ENCODE measurements around the gene ACSF2. TPM values are rescaled to one million over a fixed set of nuclear protein-coding genes. Genes with fewer than 3 reads are reported as not detected.

ACSF2 gene
- total and polyA plus RNA-seq, 8 donors = 8.5 to 61.2 (median 22.5) TPM

DNA sequence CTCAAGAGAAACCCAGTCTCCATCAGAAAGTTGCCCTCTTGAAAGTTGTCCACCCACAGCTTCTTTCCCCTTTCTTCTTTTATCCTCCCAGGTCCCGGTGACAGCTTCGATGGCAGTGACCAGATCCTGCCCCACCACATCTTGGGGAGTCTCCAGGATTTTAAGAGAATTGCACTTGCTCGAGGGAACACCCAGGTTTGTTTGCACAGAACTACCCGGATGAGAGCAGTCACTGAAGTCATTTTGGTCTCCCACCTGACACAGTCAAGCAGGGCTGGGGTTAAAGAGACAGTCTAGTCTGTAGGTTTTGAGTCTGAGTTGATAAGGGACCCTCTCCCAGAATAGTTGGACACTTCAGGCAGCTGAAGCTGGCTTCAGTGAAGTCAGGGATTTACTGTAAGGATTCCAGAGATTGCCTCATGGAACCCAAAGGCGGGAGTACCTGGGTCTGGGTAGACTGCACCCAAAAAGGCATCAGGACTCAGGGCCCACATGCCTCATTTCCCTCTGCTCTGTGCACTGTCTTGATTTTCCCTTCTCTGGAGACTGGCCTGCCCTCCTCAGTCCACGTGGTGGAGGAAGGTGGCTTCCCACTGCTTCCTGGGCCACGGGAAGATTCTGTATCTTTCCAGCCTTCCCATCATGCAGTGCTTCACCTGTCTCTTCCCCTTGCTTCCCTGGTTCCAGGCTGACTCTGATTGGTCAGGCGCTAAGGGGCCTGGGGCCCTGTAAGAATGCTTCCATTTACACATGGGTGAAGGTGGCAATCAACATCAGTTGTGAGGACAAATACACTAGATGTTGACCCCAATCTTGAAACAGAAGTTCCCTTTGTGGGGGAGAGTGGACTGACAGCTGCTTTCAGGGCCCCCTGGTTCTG, 91.7 kb downstream of the ACSF2 start:
- intact Hi-C loops (cut with DNase I) = no loop called here
- DNase-seq (peak in 2 of 6 donors; percentile 5 to 12), ATAC-seq (no peak), FAIRE-seq (no peak)
- Histone ChIP-seq H3K27ac (peak overlapping the region in 3 of 4 donors; percentile 2 to 48 (median 14)), H3K4me1 (peaks cover 0 to 20% (median 0%) of the 10 kb centered on the region in 3 donors), H3K4me3 (no peak overlapping the region), H3K9me3 (no peaks in the 10 kb centered on the region), H3K27me3 (no peaks in the 10 kb centered on the region), H3K36me3 (no peaks in the 10 kb centered on the region)
- TF ChIP-seq, protein P1, sequence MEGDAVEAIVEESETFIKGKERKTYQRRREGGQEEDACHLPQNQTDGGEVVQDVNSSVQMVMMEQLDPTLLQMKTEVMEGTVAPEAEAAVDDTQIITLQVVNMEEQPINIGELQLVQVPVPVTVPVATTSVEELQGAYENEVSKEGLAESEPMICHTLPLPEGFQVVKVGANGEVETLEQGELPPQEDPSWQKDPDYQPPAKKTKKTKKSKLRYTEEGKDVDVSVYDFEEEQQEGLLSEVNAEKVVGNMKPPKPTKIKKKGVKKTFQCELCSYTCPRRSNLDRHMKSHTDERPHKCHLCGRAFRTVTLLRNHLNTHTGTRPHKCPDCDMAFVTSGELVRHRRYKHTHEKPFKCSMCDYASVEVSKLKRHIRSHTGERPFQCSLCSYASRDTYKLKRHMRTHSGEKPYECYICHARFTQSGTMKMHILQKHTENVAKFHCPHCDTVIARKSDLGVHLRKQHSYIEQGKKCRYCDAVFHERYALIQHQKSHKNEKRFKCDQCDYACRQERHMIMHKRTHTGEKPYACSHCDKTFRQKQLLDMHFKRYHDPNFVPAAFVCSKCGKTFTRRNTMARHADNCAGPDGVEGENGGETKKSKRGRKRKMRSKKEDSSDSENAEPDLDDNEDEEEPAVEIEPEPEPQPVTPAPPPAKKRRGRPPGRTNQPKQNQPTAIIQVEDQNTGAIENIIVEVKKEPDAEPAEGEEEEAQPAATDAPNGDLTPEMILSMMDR (IDR thresholded peaks at IDR 0.05) = no peak
- 82 to 83% methylated on average over 8 of the region's 8 CpGs for WGBS, 2 donors

DNA sequence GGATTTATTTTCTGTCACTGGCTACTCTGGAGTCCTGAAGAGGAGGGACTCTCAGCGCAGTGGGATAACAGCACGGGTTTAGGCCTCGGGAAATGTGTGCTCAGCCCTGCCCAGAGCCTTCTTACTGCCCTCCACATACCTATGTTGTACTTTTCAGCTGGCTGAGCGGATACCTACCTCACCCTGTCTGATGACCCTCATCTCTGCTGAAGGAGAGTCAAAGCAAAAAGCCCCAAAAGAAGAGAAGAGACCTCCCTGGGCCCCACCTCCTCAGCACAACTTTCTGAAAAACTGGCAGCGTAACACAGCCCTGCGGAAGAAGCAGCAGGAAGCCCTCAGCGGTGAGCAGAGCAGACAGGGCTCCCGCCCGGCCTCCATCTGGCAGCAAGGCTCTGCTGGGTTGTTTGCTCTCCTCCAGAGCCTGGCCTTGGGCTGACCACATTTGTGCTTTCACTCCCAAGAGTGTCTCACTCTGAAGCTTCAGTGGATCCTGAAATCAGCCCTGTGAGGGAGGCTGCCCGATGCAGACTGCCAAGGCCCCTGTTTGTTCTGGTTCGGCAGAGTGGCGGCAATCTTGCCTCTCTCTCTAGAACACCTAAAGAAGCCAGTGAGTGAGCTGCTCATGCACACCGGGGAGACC, 92.5 kb downstream of the ACSF2 start:
- FAIRE-seq (no peak), ATAC-seq (peak; percentile 70 to 90 (median 84)), DNase-seq (peak; percentile 40 to 83 (median 51))
- TF ChIP-seq, protein P1 (IDR thresholded peaks at IDR 0.05) = no peak
- Histone ChIP-seq H3K4me1 (peaks cover 0 to 17% (median 0%) of the 10 kb centered on the region in 3 donors), H3K27me3 (no peaks in the 10 kb centered on the region), H3K4me3 (no peak overlapping the region), H3K27ac (peak overlapping the region; percentile 2 to 48 (median 10)), H3K9me3 (no peaks in the 10 kb centered on the region), H3K36me3 (no peaks in the 10 kb centered on the region)
- WGBS, 2 donors = 29 to 43% methylated on average over 13 of the region's 13 CpGs
- intact Hi-C loops (cut with DNase I) = no loop called here

DNA sequence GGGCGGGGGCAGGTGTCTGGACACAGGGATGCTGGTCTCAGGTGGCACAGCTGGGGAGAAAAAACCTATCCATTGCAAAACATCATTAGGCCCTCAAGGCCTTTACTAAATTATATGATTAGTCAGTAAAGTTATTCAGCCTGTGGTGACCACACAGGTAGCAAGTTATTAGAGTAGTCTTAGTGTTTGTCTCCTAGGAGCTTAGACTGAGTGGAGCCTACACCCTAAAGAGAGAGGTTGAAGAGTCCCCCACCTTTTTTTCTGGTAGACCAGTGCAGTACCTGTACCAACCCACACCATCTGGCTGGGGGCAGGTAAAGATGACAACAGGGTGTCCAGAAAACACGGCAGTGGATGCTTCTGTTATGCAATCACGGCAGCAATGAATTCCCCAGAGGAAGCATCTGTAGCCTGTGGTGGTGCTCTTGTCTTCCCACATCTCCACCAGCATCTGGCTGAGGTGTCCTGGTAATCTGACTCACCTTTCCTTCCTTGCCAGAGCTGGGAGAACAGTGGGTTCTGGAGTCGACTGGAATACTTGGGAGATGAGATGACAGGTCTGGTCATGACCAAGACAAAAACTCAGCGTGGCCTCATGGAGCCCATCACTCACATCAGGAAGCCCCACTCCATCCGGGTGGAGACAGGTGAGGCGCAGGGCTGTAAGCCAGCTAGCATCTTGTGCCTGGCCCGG, 93.3 kb downstream of the ACSF2 start:
- Histone ChIP-seq H3K9me3 (no peaks in the 10 kb centered on the region), H3K36me3 (no peaks in the 10 kb centered on the region), H3K27ac (peak overlapping the region in 3 of 4 donors; percentile 2 to 48 (median 5)), H3K27me3 (no peaks in the 10 kb centered on the region), H3K4me1 (peaks cover 0 to 13% (median 0%) of the 10 kb centered on the region in 3 donors), H3K4me3 (no peak overlapping the region)
- DNase-seq (peak in 1 of 6 donors; percentile 11), FAIRE-seq (no peak), ATAC-seq (peak in 2 of 4 donors; percentile 4 to 9)
- 89 to 94% methylated on average over 8 of the region's 8 CpGs for WGBS, 2 donors
- intact Hi-C loops (cut with DNase I) = no loop called here
- TF ChIP-seq, protein P1 (IDR thresholded peaks at IDR 0.05) = no peak

DNA sequence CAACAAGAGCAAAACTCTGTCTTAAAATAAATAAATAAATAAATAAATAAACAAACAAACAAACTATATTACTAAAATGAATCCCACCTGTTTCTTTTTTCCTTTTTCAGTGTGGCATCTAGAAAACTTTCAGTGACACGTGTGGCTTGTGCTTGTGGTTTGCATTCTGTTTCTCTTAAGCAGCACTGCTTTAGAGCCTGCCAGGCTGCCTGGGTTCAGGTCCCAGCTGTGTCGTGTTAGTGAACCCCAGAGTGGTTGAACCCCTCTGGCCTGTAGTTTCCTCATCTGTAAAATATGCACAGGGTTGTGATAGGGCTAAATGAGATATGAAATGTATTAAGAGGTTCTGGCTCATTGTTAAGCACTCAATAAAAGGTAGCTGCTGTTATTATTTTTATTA, 94.5 kb downstream of the ACSF2 start:
- Histone ChIP-seq H3K27ac (no peak overlapping the region), H3K9me3 (no peaks in the 10 kb centered on the region), H3K4me1 (peaks cover 0 to 13% (median 0%) of the 10 kb centered on the region in 3 donors), H3K27me3 (no peaks in the 10 kb centered on the region), H3K4me3 (no peak overlapping the region), H3K36me3 (no peaks in the 10 kb centered on the region)
- ATAC-seq (no peak), DNase-seq (no peak), FAIRE-seq (no peak)
- 84 to 92% methylated on average over 2 of the region's 2 CpGs for WGBS, 2 donors
- intact Hi-C loops (cut with DNase I) = no loop called here
- TF ChIP-seq, protein P1 (IDR thresholded peaks at IDR 0.05) = no peak
